Glomerular visceral epithelial cell (primary cell): ENCODE measurements around the gene UGT2A3.

Experiments used
- DNase-seq: peaks from one replicate; pipeline ENCODE4 v3.0.0-alpha.2; 2016; ENCODE audit errors: extremely low spot score

The UGT2A3 gene

DNA sequence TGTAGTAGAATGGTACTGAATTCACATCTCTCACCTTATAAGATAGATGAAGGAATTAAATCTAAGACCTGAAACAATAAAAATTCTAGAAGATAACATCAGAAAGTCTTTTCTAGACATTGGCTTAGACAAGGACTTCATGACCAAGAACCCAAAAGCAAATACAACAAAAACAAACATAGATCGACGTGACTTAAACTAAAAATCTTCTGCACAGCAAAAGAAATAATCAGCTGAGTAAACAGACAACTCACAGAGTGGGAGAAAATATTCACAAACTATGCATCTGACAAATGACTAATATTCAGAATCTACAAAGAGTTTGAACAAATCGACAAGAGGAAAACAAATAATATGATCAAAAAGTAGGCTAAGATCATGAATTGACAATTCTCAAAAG is 38.8 kb downstream of the UGT2A3 start:
- no peak for DNase-seq

DNA sequence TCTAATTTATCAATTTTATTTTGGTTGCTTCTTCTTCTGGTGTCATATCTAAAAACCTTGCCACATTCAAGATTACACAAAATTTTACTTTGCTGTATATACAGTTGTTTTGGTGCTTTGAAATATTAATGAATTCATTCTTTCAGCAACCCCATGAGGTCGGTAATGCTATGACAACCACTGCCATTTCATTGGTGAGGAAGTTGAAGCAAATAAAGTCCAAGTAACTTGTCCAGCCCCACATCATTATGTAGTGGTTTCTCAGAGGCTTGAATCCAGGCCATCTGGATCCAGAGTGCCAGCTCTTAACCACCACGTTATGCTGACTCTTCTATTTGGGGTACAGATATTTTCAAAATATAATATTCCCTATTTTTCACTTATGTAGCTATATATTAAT is 42.2 kb downstream of the UGT2A3 start:
- DNase-seq = no peak

DNA sequence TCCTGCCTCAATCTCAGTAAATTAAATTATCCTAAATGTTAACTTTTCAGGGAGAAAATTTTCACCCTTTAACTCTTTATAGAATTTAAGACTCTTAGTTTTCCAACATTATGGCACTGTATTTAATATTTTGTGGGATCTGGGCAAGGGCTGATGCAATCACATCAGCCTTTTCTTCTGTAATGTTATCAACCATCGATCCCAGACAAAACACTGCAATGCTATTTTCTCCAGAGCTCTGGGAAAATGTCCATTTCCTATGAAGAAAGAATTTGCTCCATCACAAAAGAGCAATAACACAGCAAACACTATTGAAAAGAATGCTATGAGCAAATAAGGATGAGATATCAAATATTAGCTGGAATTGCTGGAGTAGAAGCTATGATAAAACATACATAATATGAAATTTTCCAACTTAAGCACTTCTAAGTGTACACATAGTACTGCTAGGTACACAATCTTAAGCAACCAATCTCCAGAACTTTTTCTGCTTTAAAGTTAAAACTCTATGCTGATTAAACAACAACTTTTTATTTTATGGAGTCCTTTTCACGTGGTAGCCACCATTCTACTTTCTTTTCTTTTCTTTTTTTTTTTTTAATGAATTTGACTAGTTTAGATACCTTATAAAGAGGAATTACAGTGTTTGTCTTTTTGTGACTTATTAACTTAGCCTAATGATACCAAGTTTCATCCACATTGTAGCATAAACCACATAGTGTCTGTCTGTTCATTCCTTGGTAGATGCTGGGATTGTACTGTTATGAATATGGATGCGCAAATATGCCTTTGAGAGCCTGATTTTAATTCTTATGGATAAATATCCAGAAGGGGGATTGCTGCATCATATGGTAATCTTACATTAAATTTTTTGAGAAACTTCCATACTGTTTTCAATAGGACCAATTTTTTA is 43.6 kb downstream of the UGT2A3 start:
- no peak for DNase-seq

DNA sequence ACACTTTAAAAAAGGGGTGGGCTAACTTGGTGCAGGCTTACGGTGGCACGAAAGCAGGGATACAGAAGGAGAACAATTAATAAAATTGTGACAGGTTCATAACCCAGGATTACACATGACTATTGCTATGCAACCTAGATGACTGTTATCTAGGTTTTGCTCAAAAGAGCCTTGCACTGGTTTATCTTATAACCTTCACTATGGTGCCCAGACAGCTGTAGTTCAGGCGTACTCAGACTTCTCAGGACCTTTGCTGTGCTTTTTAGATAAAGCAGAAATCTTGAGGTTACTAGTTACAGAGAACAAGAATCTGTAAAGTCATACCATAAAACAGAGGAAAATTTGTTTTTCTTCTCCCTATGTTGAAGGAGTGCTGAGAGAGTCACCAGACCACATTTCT is 44.4 kb downstream of the UGT2A3 start:
- DNase-seq = no peak

DNA sequence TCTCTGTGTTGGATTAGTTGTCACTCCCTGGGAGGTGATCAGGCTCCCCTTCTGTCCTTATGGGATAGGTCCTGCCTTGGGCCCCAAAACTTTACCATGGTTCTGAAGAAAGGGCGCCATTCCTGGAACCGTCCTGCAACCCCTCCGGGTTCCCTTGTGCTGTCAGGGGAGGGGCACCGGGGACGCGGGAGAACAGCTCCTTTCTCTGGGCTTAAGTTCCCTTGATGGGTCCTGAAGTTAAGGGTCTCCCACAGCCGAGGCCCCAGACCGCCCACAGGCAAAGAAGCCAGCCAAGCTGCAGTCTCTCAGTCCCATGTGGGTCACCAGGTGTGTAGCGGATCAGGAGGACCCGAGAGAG is 44.8 kb downstream of the UGT2A3 start:
- DNase-seq = no peak

DNA sequence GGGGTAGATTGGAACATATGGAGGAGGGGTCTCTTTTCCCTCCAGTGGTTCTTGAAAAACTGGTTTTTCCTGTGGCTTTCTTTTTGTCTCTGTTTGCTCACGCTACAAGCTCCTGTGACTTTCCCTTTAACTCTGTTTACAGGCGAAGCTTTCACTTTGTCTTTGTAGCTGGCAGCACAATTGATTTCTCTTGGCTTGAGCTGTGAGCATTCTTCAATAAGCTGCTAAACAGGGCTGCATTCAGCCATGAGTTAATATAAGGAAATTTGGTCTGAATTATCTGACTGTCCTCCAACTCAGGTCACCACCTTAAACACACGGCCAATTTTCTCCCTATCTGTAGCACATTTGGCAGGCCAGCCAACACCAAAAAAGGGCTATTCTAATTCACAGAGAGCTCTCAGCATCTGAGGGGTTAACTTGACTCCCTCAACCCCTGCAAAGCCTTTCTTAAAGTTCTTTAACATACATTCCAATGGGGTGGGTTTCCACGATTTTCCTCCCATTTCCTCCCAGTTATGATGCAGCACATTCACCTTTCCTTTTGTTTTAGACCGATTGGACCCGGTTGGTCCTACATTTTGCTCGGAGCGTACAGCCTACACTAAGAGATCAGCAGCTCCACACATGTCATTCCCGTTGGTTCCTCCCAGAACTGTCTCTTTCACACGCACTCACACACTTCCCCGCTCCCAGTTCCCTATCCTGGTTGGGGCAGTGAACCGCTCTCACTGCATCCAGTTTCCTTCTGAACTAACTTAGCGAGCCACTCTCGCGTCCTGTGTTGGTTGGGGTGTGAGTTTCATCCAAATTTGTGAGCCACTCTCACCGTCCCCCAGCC is 45.4 kb downstream of the UGT2A3 start:
- DNase-seq = peak; percentile 12

DNA sequence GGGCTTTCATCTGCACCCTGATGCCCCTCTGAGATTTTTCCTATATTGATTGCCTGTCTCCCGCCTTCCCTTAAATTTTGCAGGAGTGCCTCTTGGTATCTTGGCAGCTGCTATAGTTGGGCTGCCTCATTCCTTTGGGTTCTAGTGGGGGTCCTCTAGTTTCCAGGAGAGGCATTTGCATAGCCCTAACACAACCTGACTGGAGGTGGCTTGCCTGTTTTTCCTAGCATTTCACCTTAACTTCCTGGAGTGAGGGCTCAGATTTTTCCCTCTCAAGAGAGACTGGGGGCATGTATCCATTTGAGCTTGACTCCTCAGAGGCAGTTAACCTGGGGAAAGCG is 46.0 kb downstream of the UGT2A3 start:
- no peak for DNase-seq

DNA sequence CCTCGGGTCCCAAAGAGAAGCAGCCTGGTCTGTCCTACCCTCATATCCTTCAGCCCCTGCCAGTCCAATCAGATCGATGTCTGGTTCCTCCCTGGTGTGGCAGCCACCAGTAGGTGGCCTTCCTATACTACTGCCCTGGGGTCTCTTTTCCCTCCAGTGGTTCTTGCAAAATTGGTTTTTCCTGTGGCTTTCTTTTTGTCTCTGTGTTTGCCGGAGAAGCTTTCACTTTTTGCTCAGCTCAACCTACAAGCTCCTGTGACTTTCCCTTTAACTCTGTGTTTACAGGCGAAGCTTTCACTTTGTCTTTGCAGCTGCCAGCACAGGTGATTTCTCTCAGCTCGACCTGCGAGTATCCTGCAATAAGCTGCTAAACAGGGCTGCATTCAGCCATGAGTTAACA is 46.8 kb downstream of the UGT2A3 start:
- DNase-seq = peak; percentile 42

DNA sequence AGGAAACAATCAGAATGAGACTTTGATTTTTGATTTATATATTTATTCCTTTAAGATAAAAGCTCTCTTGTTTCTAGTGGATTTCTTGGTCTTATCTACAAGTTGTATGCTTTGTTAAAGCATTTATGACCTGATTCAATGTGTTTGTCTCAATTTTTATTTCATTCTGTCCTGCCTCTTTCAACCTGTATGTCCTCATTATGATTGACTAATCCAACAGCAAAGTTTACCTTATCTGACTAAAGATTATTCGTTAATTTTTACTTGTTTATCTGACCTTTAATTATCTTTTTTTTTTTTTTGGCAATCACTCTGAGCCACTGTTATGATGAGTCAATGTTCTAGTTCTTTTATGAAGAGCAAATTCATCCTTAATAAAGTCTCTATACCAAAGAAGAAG is 54.9 kb downstream of the UGT2A3 start:
- DNase-seq = no peak

DNA sequence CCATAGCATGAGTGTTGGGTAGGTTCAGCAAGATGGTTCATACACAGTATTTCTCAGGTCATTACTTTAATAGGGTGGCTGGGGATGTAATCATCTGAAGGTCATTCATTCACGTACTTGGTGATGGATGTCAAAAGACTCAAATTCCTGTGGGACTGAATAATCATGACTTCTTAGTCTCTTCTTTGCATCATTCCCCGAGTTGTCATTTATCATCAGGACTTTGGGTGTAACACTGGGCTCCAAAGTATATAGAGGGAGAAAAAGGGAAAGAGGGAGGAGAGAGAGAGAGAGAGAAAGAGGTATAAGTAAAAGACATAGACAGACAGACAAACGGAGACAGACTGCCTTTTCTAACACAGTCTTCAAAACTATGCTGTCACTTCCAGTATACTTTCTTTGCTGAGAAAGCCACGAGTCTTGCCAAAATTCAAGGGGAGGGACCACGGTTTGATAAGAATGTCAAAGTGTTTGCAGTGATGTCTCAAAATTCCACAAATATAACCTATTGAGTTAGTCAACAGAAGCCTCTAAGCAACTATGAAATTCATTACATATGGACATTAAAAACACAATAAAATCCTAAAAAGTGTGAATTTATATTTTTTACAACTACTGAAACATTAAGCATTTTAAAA is 55.9 kb downstream of the UGT2A3 start:
- DNase-seq = peak; percentile 35

DNA sequence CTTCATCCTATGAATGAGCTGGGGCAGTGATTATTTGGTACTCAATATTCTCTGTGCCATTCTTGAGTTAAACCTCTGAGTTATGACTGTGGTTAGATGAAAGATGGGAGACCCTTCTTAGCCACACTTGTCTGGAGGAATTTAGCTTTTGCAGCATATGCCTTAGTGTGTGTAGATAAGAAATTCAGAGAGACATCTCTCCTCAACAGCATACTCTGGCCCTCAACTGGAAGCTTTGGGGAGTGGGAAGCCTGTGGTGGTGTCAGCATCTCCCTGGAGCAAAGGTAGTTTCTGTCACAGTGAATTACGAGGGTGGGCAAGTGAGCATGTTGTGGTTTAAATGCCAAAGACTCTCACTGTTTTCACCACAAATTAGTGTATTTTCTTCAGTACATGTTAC is 58.7 kb downstream of the UGT2A3 start:
- DNase-seq = no peak

DNA sequence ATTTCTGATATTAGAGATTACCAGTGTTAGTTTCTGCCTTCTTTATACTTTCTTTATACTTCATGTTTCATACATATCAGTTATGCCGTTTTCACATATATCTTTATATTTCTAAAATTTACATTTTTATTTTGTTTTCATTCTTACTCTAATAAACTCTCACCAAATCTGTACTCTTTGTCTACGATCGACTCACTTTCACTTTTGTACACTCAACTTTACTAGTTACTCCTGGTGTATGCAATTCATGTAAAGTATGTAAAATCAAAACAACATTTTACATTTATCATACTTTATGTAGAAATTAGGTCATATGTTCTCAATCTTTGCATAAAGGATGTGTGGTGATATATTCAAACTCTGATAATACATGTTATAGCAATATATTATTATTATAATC is 59.9 kb downstream of the UGT2A3 start:
- no peak for DNase-seq

DNA sequence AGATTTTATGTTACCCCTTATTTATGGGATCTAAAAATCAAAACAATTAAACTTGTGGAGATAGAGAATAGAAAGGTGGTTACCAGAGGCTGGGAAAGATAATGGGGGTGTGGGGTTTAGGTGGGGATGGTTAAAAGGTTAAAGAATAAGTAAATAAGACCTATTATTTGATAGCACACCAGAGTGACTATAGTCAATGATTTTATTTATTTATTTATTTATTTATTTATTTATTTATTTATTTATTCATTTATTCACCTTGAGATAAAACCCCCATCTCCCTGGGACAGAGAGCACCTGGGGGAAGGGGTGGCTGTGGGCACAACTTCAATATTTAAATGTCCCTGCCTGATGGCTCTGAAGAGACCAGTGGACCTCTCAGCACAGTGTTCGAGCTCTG is 66.1 kb downstream of the UGT2A3 start:
- no peak for DNase-seq

DNA sequence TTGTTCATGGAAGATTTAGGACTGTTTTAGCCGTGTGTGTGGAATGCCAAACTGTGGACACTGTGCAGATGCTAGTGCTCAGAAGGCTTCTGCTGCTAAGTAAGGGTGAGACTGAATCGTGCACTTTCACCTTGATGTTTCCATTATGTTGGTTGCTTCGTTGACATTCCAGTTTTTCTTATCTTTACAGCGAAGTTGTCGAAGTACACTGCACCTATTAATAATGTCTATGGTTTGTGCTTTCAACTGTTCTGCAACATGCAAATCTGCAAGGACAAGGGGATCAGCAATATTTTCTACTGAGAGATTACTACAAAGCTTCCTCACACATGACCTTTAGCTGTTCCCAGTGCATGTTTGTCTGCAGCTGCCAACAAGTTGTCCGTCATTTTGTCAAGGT is 67.7 kb downstream of the UGT2A3 start:
- DNase-seq = no peak
